ENCODE results near the gene TCTN1.
"Not testable (repeated sequence)": the region's sequence is repeated elsewhere in the genome, so short reads cannot be mapped to it uniquely, and the experiment has no call there.

TCTN1 gene

DNA sequence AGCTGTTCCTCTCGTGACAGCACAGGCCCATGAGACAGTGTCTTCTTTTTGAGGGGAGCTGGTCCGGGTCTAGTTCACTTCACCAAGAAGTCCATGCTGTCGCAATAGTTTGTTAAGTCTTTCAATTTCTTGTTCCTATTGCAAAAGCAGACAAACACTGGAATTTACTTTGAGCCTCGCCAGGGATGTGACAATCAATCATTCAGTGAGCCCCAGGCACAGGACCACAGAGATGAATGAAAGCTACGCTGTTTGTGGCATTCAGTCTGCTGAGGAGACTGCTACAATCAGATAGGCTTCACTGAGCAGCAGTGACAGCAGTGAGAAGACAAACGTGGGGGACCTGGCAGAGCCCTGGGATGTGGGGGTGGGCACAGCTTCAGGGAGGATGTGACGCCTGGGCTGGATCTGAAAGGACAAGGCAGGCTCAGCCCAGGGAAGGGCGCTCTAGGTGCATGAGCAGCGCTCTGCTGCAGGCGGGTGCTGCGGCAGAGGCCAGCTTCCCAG lies 35.5 kb downstream of the TCTN1 start:
- no peak for TF ChIP-seq CTCF (IDR thresholded peaks at IDR 0.05; ENCODE audit: low read depth, low read length)

DNA sequence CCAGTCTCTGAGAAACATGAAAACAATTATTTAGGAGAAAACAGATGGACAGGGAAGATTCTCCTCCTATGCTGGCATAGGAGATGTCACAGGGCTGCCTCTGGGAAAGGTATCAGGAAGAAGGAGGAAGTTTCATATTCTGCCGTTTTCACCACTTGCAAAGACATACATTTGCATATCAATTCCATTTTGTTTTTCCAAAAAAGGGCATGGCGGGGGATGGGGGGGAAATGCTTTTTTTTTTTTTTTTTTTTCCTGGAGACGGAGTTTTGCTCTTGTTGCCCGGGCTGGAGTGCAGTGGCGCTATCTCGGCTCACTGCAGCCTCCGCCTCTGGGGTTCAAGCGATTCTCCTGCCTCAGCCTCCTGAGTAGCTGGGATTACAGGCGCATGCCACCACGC lies 40.3 kb downstream of the TCTN1 start:
- not testable (repeated sequence) for H3K4me3 ChIP-seq (ENCODE audit: low read depth, low read length)

More for the DNA sequence above, 35.5 kb downstream of the TCTN1 start:
- H3K4me3 ChIP-seq (ENCODE audit: low read depth, low read length) = no peak overlapping the region

DNA sequence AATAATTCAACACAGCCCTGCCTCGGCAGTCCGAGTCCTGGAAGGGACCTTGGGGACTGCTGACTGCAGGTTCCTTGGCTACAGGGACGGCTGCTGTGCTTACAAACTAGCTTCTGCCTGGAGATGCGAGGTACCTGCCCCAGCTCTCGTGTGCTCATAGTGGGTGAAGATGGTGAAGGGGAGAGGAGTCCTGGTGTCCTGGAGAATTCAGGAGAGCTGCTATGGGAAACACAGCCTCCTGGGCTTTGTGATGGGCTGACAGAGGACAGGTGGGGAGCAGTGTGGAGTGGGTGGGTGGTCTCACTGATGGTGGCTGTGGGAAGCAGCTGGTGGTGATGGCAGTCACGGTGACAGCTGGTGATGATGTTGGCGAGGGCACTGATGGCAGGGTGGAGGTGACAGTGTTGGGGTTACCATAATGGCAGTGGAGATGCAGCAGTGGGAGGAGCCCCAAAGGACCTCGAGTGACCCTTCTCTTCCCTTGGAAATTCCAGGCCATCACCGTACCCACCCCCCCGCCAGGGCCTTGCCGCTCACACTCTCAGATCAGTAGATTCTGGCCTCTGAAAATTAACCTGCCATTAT lies 42.2 kb downstream of the TCTN1 start:
- no peak overlapping the region for H3K4me3 ChIP-seq (ENCODE audit: low read depth, low read length)
- TF ChIP-seq CTCF (IDR thresholded peaks at IDR 0.05; ENCODE audit: low read depth, low read length) = no peak

DNA sequence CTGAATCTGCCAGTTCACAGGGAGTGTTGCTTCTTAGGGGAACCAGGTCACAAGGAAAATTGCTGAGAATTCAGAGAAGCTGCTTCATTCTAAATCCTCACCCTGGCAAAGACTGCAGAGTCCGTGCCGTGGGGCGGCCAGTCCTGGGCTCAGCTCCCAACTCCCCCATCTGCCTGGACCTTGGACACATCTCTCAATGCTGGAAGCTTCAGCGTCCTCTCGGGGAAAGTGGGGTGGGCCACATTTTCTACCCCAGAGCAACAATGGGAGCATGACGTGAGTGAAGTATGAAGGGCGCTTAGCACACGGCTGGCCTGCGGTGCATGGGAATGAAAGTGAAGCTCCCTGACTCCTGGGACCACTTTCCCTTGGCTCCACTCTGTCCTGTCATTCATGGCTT lies 43.8 kb downstream of the TCTN1 start:
- no peak for TF ChIP-seq CTCF (IDR thresholded peaks at IDR 0.05; ENCODE audit: low read depth, low read length)
- no peak overlapping the region for H3K4me3 ChIP-seq (ENCODE audit: low read depth, low read length)

DNA sequence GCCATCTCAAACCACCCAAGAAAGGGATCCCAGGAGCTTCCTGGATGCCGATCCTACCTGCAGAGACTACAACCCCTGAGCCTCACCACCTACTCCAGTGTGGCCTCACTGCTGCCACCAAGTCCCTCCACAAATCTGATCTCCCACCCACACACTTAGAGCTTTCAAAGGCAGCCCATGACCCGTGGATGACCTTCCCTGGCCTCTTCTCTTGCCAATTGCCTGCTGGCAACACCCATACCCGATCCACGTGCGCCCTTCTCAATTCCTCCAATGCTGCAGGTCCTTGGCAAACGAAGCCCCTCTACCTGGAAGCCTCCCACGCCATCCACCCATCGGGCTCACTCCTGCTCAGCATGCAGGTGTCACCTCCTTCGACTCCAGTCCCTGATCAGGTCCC lies 44.3 kb downstream of the TCTN1 start:
- H3K4me3 ChIP-seq (ENCODE audit: low read depth, low read length) = no peak overlapping the region
- TF ChIP-seq CTCF (IDR thresholded peaks at IDR 0.05; ENCODE audit: low read depth, low read length) = no peak

DNA sequence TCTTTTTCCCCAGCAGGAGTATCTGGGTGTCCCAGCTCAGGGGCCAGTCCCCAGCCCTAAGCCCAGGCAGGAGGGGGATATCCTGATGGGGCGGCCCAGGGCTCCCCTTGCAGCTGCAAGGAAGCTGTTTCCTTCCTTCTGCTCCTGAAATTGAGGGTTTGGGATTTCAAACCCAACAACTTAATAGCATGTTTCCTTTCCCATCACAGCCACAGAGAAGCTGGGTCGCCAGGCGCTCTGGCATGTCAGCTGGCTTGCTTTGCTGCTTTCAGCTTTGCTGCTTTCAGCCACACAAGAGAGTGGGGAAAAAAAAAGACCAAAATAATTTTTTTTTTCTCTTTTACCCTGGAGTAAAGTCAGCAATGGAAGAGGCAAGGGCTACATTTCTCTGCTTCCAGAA lies 44.9 kb downstream of the TCTN1 start:
- H3K4me3 ChIP-seq (ENCODE audit: low read depth, low read length) = no peak overlapping the region
- no peak for TF ChIP-seq CTCF (IDR thresholded peaks at IDR 0.05; ENCODE audit: low read depth, low read length)

- no peak for TF ChIP-seq CTCF (IDR thresholded peaks at IDR 0.05; ENCODE audit: low read depth, low read length)
- H3K4me3 ChIP-seq (ENCODE audit: low read depth, low read length) = no peak overlapping the region
Observed at GRCh38 chr12:110661337-110661972, 47.5 kb downstream of the TCTN1 start.

GRCh38 chr12:110666892-110667291 lies 53.0 kb downstream of the TCTN1 start:
- TF ChIP-seq CTCF (IDR thresholded peaks at IDR 0.05; ENCODE audit: low read depth, low read length) = no peak
- no peak overlapping the region for H3K4me3 ChIP-seq (ENCODE audit: low read depth, low read length)

Data from WI38 (cell line).